Measurements from ENCODE around the gene FBXO48.

Gene FBXO48

GRCh38 chr2:68435615-68436014 is 31.5 kb downstream of the FBXO48 start:
- no peak for DNase-seq (ENCODE audit: low read depth in 2 of 2)

GRCh38 chr2:68434981-68435380 is 32.1 kb downstream of the FBXO48 start:
- DNase-seq (ENCODE audit: low read depth in 2 of 2): no peak

- no peak for DNase-seq (ENCODE audit: low read depth in 2 of 2)
Observed at GRCh38 chr2:68432696-68433658, 34.1 kb downstream of the FBXO48 start.

- no peak for DNase-seq (ENCODE audit: low read depth in 2 of 2)
Observed at GRCh38 chr2:68431316-68431972, 35.6 kb downstream of the FBXO48 start.

GRCh38 chr2:68429311-68429826 is 37.7 kb downstream of the FBXO48 start:
- DNase-seq (ENCODE audit: low read depth in 2 of 2): no peak

- no peak for DNase-seq (ENCODE audit: low read depth in 2 of 2)
Observed at GRCh38 chr2:68428746-68429145, 38.3 kb downstream of the FBXO48 start.

- DNase-seq (ENCODE audit: low read depth in 2 of 2): no peak
Observed at GRCh38 chr2:68428126-68428525, 39.0 kb downstream of the FBXO48 start.

- DNase-seq (ENCODE audit: low read depth in 2 of 2): no peak
Observed at GRCh38 chr2:68426848-68427579, 40.1 kb downstream of the FBXO48 start.

- no peak for DNase-seq (ENCODE audit: low read depth in 2 of 2)
Observed at GRCh38 chr2:68426446-68426845, 40.6 kb downstream of the FBXO48 start.

GRCh38 chr2:68425503-68425902 is 41.6 kb downstream of the FBXO48 start:
- no peak for DNase-seq (ENCODE audit: low read depth in 2 of 2)

GRCh38 chr2:68423966-68424650 is 43.0 kb downstream of the FBXO48 start:
- no peak for DNase-seq (ENCODE audit: low read depth in 2 of 2)

- DNase-seq (ENCODE audit: low read depth in 2 of 2): no peak
Observed at GRCh38 chr2:68420254-68420910, 46.7 kb downstream of the FBXO48 start.

- no peak for DNase-seq (ENCODE audit: low read depth in 2 of 2)
Observed at GRCh38 chr2:68418855-68419254, 48.2 kb downstream of the FBXO48 start.

GRCh38 chr2:68418419-68418818 is 48.7 kb downstream of the FBXO48 start:
- no peak for DNase-seq (ENCODE audit: low read depth in 2 of 2)

GRCh38 chr2:68417926-68418325 is 49.2 kb downstream of the FBXO48 start:
- no peak for DNase-seq (ENCODE audit: low read depth in 2 of 2)

- no peak for DNase-seq (ENCODE audit: low read depth in 2 of 2)
Observed at GRCh38 chr2:68416081-68416675, 50.9 kb downstream of the FBXO48 start.

- no peak for DNase-seq (ENCODE audit: low read depth in 2 of 2)
Observed at GRCh38 chr2:68415521-68415920, 51.6 kb downstream of the FBXO48 start.

GRCh38 chr2:68414876-68415275 is 52.2 kb downstream of the FBXO48 start:
- DNase-seq (ENCODE audit: low read depth in 2 of 2): no peak

- DNase-seq (ENCODE audit: low read depth in 2 of 2): no peak
Observed at GRCh38 chr2:68414452-68414851, 52.6 kb downstream of the FBXO48 start.

GRCh38 chr2:68413466-68413865 is 53.6 kb downstream of the FBXO48 start:
- DNase-seq (ENCODE audit: low read depth in 2 of 2): no peak
